SK-MEL-5 (cell line): ENCODE results near the gene TMEM129. TPM values are rescaled to one million over a fixed set of nuclear protein-coding genes. Genes with fewer than 3 reads are reported as not detected.
"Not testable (repeated sequence)": the region's sequence is repeated elsewhere in the genome, so short reads cannot be mapped to it uniquely, and the experiment has no call there.

ENCODE experiments used
- DNase-seq: peaks from one replicate; pipeline ENCODE4 v3.0.0-alpha.2; 2016; ENCODE audit warnings: low read depth, low spot score
- in situ Hi-C: cut with HindIII; loops from 2 replicates; pipeline ENCODE4 v1.10.0; 2016; ENCODE audit warnings: low sequenced_read_pairs, high pct_unique_total_duplicates, low pct_unique_long_range_greater_than_20kb
- total RNA-seq: library from RNA; depleted of rRNA; stranded (reverse); fragments of >200 nt; shearing (Covaris generic); gene quantifications from 2 replicates; pipeline ENCODE4 v1.2.3, GENCODE V29; 2014

TMEM129 gene
- total RNA-seq, 1 experiment from 2014 or later, result 27.2 TPM

DNA sequence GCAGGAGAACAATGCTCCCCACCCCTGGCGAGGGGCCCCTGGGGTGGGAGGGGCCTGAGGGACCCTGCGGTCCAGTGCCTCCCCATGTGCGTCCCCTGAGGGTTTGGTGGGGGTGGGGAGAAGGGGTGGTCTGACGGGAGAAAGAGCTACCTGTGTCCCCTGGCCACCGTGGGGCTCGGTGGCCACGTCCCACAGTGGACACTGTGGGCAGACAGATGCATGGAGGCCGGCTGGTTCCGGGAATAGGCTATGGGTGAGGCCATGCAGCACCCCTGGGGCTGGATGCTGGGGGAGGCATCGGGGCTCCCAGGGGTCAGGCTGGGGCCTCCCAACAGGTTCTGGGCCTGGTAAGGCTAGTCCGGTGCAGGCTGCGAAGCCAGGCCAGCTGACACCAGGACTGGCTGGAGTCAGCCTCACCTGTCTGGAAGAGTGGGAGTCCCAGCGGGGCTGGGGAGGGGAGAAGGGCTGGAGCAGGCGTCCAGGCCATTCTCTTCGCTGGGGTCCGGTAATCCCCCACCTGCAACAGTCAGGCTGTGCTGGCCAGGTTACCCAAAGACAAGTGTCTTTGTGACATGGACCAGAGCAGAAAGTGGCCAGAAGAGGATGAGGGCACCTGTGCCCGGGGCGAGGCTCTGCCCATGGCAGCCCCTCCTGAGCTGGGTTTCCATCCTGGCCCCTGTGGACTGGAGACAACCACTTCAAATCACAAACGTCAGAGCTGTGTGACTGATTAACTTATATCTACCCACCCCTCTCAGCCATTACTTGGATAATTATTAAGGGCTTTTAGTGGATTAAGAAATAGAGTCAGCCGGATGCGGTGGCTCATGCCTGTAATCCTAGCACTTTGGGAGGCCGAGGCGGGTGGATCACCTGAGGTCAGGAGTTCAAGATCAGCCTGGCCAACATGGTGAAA is 35.6 kb downstream of the TMEM129 start:
- in situ Hi-C loops, result no loop called here
- no peak for DNase-seq

- in situ Hi-C loops, result no loop called here
These were observed 36.5 kb downstream of the TMEM129 start for GRCh38 chr4:1684506-1685234.

GRCh38 chr4:1683736-1684505 is 37.2 kb downstream of the TMEM129 start, which contains the start of gene FAM53A:
TSS of gene FAM53A (minus strand) at chr4:1684313. CDS start at chr4:1668741, 15,572 bp downstream.
- peak; percentile 78 for DNase-seq
- in situ Hi-C loops, result no loop called here

More at GRCh38 chr4:1684506-1685234, 36.5 kb downstream of the TMEM129 start:
- no peak for DNase-seq

DNA sequence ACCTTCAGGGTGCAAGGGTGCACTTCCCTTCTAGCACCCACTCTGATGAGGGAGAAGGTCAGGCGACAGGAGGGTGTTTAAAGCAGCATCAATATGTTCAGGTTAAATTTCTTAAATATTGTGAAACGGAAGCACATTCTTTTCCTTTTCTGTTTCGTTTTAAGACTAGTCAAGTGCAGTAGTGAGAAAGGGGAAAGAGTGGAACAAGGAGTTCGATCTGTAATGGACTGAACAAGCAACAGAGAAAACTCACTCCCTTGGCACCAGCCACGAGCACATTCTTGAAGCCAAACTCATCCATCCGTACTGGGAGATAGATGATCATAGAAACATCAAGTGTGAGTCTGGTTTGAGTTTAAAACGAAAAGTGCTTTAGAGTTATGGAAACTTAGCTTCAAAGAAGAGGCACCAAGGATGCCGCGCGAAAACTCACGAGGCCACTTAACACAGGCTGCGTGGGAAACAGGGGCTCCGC is 37.8 kb downstream of the TMEM129 start:
- in situ Hi-C loops, result no loop called here
- peak; percentile 32 for DNase-seq

DNA sequence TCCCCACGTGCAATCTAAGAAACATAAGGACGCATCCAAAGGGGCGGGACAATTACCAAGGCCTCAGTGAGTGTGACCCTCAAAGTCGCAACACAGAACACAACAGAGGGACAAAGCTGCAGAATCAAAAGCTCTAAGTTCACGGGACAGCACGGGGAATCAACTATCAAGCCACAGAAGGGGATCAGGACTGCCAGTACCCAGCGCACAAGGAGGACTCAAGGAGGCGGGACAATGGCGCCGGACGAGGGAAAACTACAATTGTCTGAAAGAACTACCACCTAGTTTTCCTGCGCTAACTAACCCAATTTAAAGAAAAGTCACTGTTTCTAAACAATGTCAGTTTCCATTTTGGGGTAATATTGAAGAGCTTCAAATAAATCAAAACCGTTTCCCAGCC is 38.3 kb downstream of the TMEM129 start:
- in situ Hi-C loops, result no loop called here
- DNase-seq, result no peak

DNA sequence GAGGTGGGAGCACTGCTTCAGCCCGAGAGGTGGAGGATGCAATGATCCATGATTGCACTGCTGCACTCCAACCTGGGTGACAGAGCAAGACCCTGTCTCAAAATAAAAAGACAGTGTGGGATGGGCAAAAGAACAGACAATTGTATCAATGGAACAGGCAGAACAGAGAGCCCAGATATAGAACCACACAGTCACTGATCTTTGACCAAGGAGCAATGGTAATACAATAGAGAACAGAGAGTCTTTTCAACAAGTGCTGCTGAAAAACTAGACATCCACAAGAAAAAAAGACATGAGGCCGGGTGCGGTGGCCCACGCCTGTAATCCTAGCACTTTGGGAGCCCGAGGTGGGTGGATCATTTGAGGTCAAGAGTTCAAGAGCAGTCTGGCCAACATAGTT is 42.9 kb downstream of the TMEM129 start:
- DNase-seq, result no peak
- in situ Hi-C loops, result no loop called here

- DNase-seq, result no peak
- in situ Hi-C loops, result no loop called here
These were observed 44.3 kb downstream of the TMEM129 start for GRCh38 chr4:1676605-1677525.

GRCh38 chr4:1675802-1676137 is 45.4 kb downstream of the TMEM129 start:
- DNase-seq, result no peak
- in situ Hi-C loops, result no loop called here

DNA sequence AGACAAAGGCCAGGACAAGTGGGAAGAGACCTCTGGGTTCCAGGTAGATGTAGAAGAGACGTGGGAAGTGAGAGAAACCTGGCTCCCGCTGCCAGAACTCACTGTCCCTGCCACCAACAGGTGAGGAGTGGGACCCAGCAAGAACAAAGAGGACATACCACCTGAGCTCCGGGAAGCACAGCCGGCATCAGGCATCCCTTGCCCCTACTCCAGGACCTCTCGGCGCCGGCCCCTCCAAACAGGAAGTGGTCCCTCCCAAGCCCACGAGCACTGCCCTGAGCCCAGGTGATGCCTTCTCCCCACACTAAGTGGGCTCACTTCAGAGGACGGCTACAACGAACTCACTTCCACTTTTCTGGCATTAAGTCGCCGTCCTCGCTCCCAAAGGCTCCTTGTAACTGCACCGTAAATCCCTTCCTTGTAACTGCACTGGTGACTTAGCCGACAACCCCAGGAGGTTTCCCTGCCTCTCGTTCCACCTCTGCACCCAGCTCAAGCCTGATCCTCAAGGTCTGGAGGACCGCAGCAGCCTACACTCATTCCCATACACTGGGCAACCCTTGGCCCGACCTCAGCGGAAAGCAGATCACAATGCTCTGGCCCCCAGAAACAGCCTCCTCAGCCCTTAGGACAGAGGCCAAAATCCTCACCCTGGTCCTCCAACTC is 45.9 kb downstream of the TMEM129 start:
- in situ Hi-C loops, result no loop called here
- no peak for DNase-seq

DNA sequence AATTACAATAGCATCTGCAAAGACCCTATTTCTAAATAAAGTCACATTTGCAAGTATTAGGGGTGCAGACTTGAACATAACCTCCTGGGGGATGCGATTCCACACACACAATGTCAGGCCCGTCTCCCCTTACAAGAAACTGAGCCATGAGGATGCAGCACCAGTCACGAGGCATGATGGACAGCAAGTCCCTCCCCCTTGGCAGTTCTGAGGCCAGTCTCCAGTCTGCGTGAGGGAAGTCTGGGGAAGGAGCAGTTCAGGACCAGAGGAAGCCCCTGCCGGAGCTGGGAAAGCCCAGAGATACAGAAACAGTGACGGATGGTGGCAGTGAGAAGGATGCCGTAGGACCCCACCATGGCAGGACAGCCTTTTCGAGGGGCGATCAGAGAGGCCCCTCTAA is 46.4 kb downstream of the TMEM129 start:
- no peak for DNase-seq
- in situ Hi-C loops, result no loop called here

DNA sequence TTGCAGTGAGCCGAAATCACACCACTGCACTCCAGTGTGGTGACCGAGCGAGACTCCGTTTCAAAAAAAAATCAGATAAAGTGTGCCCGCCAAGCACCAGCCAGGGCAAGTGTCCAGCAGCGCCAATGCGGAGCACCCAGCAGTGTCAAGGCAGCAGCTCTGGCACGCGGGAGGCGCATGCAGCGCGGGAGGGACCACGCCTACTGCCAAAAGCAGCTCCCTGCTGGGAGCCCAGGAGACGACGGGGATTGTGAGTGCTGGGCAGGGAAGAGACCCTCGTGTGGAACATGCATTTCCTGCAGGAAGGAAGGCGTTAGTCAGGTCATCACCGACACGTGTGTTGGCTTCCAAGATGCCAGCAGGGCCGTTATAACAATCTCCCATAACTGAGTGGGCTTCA is 47.5 kb downstream of the TMEM129 start:
- in situ Hi-C loops, result no loop called here
- DNase-seq, result no peak

DNA sequence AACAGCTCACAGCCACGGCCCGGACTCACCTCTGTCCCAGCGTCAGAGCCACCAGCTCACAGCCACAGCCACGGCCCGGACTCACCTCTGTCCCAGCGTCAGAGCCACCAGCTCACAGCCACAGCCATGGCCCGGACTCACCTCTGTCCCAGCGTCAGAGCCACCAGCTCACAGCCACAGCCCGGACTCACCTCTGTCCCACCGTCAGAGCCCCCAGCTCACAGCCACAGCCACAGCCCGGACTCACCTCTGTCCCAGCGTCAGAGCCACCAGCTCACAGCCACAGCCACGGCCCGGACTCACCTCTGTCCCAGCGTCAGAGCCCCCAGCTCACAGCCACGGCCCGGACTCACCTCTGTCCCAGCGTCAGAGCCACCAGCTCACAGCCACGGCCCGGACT is 50.1 kb downstream of the TMEM129 start:
- in situ Hi-C loops, DNase-seq: not testable (repeated sequence)

- DNase-seq, result no peak
- in situ Hi-C loops, result no loop called here
These were observed 50.8 kb downstream of the TMEM129 start for GRCh38 chr4:1670279-1670678.

DNA sequence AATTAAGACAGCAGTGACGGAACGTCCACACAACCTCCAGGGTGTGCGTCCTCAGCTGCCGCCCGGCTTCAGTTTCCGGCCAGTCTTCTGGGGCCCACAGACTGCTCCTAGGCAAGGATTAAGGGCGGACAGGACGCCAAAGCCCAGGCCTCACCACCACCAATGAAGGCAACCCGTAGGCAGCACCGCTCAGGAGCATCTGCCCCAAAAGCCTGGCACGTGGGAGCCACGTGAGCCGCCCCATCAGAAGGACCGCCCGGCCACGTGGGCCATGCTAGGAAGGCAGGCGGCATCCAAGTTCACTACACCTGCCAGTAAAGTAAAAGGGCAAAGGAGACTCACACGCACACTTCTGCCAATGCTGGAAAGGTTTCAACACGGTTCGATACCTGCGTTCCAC is 51.3 kb downstream of the TMEM129 start:
- in situ Hi-C loops, result no loop called here
- DNase-seq, result no peak

DNA sequence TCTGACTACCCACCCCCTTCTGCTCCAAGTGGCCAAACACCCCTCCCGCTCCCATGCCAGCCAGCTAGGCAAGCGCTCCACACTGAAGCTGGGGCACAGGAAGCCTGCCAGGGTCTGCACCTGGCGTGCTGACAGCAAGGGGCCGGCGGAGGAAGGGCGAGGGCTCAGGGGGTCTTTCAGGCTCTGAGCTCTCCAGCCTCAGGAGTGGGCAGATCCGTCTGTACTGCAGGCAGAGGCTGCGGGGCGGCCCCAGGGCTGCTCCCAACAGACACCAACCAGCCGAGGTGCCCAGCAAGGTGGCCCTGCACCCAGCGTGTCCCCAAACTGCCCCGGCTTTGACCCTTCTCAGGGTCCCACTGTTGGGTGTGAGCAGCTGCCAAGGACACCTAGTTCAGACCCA is 51.9 kb downstream of the TMEM129 start:
- in situ Hi-C loops, result no loop called here
- no peak for DNase-seq

DNA sequence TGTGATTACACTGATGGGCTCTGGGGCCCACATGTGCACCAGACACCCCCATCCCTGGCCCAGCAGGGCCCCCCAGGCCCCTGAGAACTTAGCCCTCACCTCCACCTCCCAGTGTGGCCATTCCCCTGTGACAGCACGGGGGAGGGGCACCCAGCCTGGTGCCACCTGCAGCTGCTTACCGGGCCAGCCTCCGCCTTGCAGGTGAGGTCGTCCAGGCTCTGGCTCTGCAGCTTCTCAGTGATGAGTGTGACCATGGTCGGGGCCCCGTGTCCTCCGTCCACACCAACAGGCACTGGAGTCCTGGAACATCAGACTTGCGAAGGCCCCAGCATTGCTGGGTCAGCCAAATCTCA is 52.7 kb downstream of the TMEM129 start:
- no peak for DNase-seq
- in situ Hi-C loops, result no loop called here

GRCh38 chr4:1667273-1667672 is 53.9 kb downstream of the TMEM129 start:
- no peak for DNase-seq
- in situ Hi-C loops, result no loop called here
